GM23338 (cell line): ENCODE data around the gene GPATCH1. TPM values are rescaled to one million over a fixed set of nuclear protein-coding genes. Genes with fewer than 3 reads are reported as not detected.

Source experiments
- ATAC-seq: fragments of 200-7000 bp; cut with Tn5 transposase; 3 replicates; pipeline ENCODE4 v1.9.1; 2020
- DNase-seq: peaks from one replicate; pipeline ENCODE4 v3.0.0-alpha.2; 2015; ENCODE audit warnings: low spot score
- H2AFZ ChIP-seq: fragments of 200-600 bp; sonication (generic); 2 replicates; pipeline ENCODE4 v1.8.0; 2016; ENCODE audit warnings: antibody characterized with exemption, mild to moderate bottlenecking, moderate library complexity
- H3F3A ChIP-seq: fragments of 200-600 bp; sonication (generic); replicated peaks from 2 replicates; pipeline ENCODE4 v1.8.0; 2017; ENCODE audit warnings: antibody characterized with exemption, mixed run types, low read depth
- H3K27ac ChIP-seq: fragments of 200-600 bp; sonication (generic); 2 replicates; pipeline ENCODE4 v1.6.1; 2016; ENCODE audit warnings: low read depth
- H3K27me3 ChIP-seq: fragments of 200-600 bp; sonication (generic); 2 replicates; pipeline ENCODE4 v1.8.0; 2016; ENCODE audit warnings: mild to moderate bottlenecking, mixed run types, moderate library complexity; ENCODE audit not compliant: insufficient read depth
- H3K36me3 ChIP-seq: fragments of 200-600 bp; sonication (generic); 2 replicates; pipeline ENCODE4 v1.8.0; 2016; ENCODE audit warnings: mild to moderate bottlenecking; ENCODE audit not compliant: insufficient read depth
- H3K4me1 ChIP-seq: fragments of 200-600 bp; sonication (generic); 2 replicates; pipeline ENCODE4 v1.8.0; 2016; ENCODE audit warnings: mild to moderate bottlenecking, moderate library complexity; ENCODE audit not compliant: insufficient read depth
- H3K4me2 ChIP-seq: fragments of 200-600 bp; sonication (generic); 2 replicates; pipeline ENCODE4 v1.7.1; 2017; ENCODE audit warnings: mixed run types
- H3K4me3 ChIP-seq: fragments of 200-600 bp; sonication (generic); 2 replicates; pipeline ENCODE4 v1.6.1; 2016; ENCODE audit warnings: mixed run types
- H3K79me2 ChIP-seq: fragments of 200-600 bp; sonication (generic); replicated peaks from 2 replicates; pipeline ENCODE4 v1.8.0; 2017; ENCODE audit warnings: mild to moderate bottlenecking; ENCODE audit not compliant: insufficient read depth
- H3K9me2 ChIP-seq: fragments of 200-600 bp; sonication (generic); 2 replicates; pipeline ENCODE4 v1.8.0; 2017; ENCODE audit not compliant: insufficient read depth
- H4K20me1 ChIP-seq: fragments of 200-600 bp; sonication (generic); replicated peaks from 2 replicates; pipeline ENCODE4 v1.8.0; 2017; ENCODE audit warnings: mild to moderate bottlenecking; ENCODE audit not compliant: insufficient read depth
- H3K27ac Mint-ChIP-seq: 2 replicates; pipeline ENCODE4 v1.8.0; 2020; ENCODE audit warnings: inconsistent platforms, mild to moderate bottlenecking, moderate library complexity, mixed read lengths
- H3K27me3 Mint-ChIP-seq: 3 replicates; pipeline ENCODE4 v1.8.0; 2022; ENCODE audit warnings: low read depth, mild to moderate bottlenecking, moderate library complexity, mixed read lengths, inconsistent platforms; ENCODE audit not compliant: insufficient read depth, poor library complexity
- H3K36me3 Mint-ChIP-seq: 3 replicates; pipeline ENCODE4 v1.8.0; 2021; ENCODE audit warnings: low read depth, mild to moderate bottlenecking, inconsistent platforms, moderate library complexity, mixed read lengths
- H3K4me1 Mint-ChIP-seq: 3 replicates; pipeline ENCODE4 v1.8.0; 2020; ENCODE audit warnings: mild to moderate bottlenecking, inconsistent platforms, mixed read lengths
- H3K4me3 Mint-ChIP-seq: 3 replicates; pipeline ENCODE4 v1.8.0; 2021; ENCODE audit warnings: moderate library complexity, mild to moderate bottlenecking, inconsistent platforms, mixed read lengths
- H3K9me3 Mint-ChIP-seq: 3 replicates; pipeline ENCODE4 v1.8.0; 2020; ENCODE audit warnings: moderate library complexity, mild to moderate bottlenecking, inconsistent platforms, mixed read lengths
- CREB1 ChIP-seq: fragments of 250-450 bp; sonication (Bioruptor Pico); IDR thresholded peaks from 2 replicates; pipeline ENCODE4 v1.5.0; 2020; ENCODE audit warnings: low read depth, mild to moderate bottlenecking, moderate library complexity
- EZH2phosphoT487 ChIP-seq: fragments of 200-600 bp; sonication (generic); IDR thresholded peaks from one replicate; pipeline ENCODE4 v1.8.1; 2018; ENCODE audit warnings: antibody characterized with exemption; ENCODE audit not compliant: unreplicated experiment
- JUNB ChIP-seq: IDR thresholded peaks from one replicate; pipeline ENCODE4 v1.6.1; 2016; ENCODE audit warnings: antibody characterized with exemption; ENCODE audit not compliant: unreplicated experiment
- NANOG ChIP-seq: IDR thresholded peaks from 2 replicates; pipeline ENCODE4 v1.6.1; 2016; ENCODE audit warnings: antibody characterized with exemption, borderline replicate concordance
- POLR2AphosphoS5 ChIP-seq: IDR thresholded peaks from 2 replicates; pipeline ENCODE4 v1.6.1; 2016; ENCODE audit warnings: antibody characterized with exemption, low read depth
- STAT1 ChIP-seq: IDR thresholded peaks from one replicate; pipeline ENCODE4 v1.6.1; 2016; ENCODE audit warnings: antibody characterized with exemption; ENCODE audit not compliant: unreplicated experiment
- ZNF114 ChIP-seq: fragments of 250-450 bp; sonication (Bioruptor Pico); IDR thresholded peaks from 2 replicates; pipeline ENCODE4 v1.5.0; 2020; ENCODE audit warnings: mild to moderate bottlenecking, moderate library complexity
- ZNF331 ChIP-seq: fragments of 250-450 bp; sonication (Bioruptor Pico); IDR thresholded peaks from 2 replicates; pipeline ENCODE4 v1.5.0; 2020; ENCODE audit warnings: low read depth, mild to moderate bottlenecking, moderate library complexity
- polyA plus RNA-seq: library from polyadenylated mRNA; unstranded; fragments of >200 nt; fragmentation: Nextera tagmentation; extraction: Ambion mirVana; gene quantifications from 2 replicates; pipeline ENCODE4 v1.2.1, GENCODE V29; 2016
- total RNA-seq: library from RNA; depleted of rRNA; stranded (reverse); fragments of >200 nt; shearing (Covaris generic); gene quantifications from 2 replicates; pipeline ENCODE4 v1.2.3, GENCODE V29; 2014
- TF ChIP-seq, protein P1 (sequence below): IDR thresholded peaks from one replicate; pipeline ENCODE4 v1.6.1; 2018; ENCODE audit warnings: antibody characterized with exemption; ENCODE audit not compliant: unreplicated experiment
- TF ChIP-seq, protein P2 (sequence below), 2 experiments: fragments of 200-600 bp in 1 of 2; sonication (generic) in 1 of 2; conservative IDR thresholded peaks; 2 replicates each; pipeline versions ENCODE4 v1.5.1 to v1.6.1; 2016 to 2017; ENCODE audit warnings: antibody characterized with exemption in 2 of 2, low read depth in 2 of 2, mild to moderate bottlenecking in 2 of 2, moderate library complexity in 1 of 2
- TF ChIP-seq, protein P3 (sequence below): IDR thresholded peaks from 2 replicates; pipeline ENCODE4 v1.6.1; 2016; ENCODE audit warnings: antibody characterized with exemption

GPATCH1 gene
- total and polyA plus RNA-seq, 2 experiments from 2014 or later: 12.0 to 13.6 TPM

DNA sequence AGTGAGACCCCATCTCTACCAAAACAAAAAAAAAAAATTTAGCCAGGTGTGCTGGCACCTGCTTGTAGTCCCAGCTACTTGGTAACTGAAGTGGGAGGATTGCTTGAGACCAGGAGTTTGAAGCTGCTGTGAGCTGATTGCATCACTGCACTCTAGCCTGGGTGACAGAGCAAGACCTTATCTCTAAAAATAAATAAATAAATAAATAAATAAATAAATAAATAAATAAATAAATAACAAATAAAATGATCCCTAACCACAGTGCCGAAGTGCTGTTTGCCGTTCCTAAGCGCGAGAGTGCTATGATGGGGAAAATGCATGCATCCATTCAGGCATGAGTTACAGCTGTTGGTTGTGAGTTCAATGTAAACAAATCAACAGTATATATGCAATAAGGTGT, 78.2 kb downstream of the GPATCH1 start (continued):
- no peak for TF ChIP-seq POLR2AphosphoS5

DNA sequence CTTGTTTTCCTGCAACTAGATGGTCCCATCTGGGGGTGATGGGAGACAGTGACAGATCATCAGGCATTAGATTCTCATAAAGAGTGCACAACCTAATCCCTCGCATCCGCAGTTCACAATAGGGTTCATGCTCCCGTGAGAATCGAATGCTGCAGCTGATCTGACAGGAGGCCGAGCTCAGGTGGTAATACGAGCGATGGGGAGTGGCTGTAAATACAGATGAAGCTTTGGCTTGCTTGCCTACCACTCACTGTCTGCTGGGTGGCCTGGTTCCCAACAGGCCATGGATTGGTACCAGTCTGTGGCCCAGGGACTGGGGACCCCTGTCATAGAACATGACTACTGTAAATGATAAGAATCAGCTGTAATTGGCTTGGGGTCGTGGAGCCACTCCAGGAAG, 78.9 kb downstream of the GPATCH1 start:
- ATAC-seq (no peak), DNase-seq (no peak)
- TF ChIP-seq ZNF114: no peak
- no peaks in the 10 kb centered on the region for H3K4me1 ChIP-seq
- Mint-ChIP-seq H3K27ac (no peak overlapping the region), H3K27me3 (peaks cover 3% of the 10 kb centered on the region), H3K9me3 (peaks cover 18% of the 10 kb centered on the region), H3K4me3 (no peak overlapping the region), H3K4me1 (no peaks in the 10 kb centered on the region), H3K36me3 (peaks cover 6% of the 10 kb centered on the region)
- H3K27me3 ChIP-seq: no peaks in the 10 kb centered on the region
- H2AFZ ChIP-seq: no peak overlapping the region
- H3F3A ChIP-seq: no peaks in the 10 kb centered on the region
- no peak overlapping the region for H3K27ac ChIP-seq
- H3K4me3 ChIP-seq: no peak overlapping the region
- no peak overlapping the region for H3K4me2 ChIP-seq
- H3K36me3 ChIP-seq: no peaks in the 10 kb centered on the region
- H3K79me2 ChIP-seq: no peaks in the 10 kb centered on the region
- H4K20me1 ChIP-seq: no peaks in the 10 kb centered on the region
- H3K9me2 ChIP-seq: no peaks in the 10 kb centered on the region

DNA sequence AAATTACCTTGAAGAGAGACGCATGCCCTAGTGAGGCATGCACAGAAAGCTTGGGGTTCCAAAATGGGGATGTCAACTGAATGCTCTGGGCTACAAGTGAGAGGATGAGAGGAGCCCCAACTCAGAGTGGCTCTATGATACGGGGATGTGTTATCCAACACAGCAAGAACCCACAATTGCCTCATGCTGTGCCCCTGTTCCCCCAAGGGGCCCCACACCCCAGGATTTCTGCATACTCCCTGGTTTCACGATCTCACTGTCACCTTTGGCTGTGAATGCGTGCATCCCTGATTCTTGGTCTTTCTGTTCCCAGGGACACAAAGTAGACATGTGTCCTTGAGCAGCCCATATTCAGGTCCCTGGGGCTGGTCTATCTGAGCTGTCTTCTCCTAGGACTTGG, 80.2 kb downstream of the GPATCH1 start:
- DNase-seq: no peak
- no peak overlapping the region for H3K27ac ChIP-seq
- no peaks in the 10 kb centered on the region for H3K9me2 ChIP-seq
- H3K27me3 Mint-ChIP-seq: peaks cover 1% of the 10 kb centered on the region
- H3F3A ChIP-seq: no peaks in the 10 kb centered on the region
- no peaks in the 10 kb centered on the region for H3K36me3 ChIP-seq
- H3K4me3 Mint-ChIP-seq: no peak overlapping the region
- no peaks in the 10 kb centered on the region for H3K4me1 Mint-ChIP-seq
- H3K4me2 ChIP-seq: no peak overlapping the region
- peaks cover 6% of the 10 kb centered on the region for H3K36me3 Mint-ChIP-seq
- no peak overlapping the region for H3K27ac Mint-ChIP-seq
- ATAC-seq: no peak
- H3K4me3 ChIP-seq: no peak overlapping the region
- no peaks in the 10 kb centered on the region for H4K20me1 ChIP-seq
- no peak overlapping the region for H2AFZ ChIP-seq
- no peaks in the 10 kb centered on the region for H3K79me2 ChIP-seq
- H3K27me3 ChIP-seq: no peaks in the 10 kb centered on the region
- H3K9me3 Mint-ChIP-seq: peaks cover 23% of the 10 kb centered on the region
- no peaks in the 10 kb centered on the region for H3K4me1 ChIP-seq
- TF ChIP-seq, protein P1, sequence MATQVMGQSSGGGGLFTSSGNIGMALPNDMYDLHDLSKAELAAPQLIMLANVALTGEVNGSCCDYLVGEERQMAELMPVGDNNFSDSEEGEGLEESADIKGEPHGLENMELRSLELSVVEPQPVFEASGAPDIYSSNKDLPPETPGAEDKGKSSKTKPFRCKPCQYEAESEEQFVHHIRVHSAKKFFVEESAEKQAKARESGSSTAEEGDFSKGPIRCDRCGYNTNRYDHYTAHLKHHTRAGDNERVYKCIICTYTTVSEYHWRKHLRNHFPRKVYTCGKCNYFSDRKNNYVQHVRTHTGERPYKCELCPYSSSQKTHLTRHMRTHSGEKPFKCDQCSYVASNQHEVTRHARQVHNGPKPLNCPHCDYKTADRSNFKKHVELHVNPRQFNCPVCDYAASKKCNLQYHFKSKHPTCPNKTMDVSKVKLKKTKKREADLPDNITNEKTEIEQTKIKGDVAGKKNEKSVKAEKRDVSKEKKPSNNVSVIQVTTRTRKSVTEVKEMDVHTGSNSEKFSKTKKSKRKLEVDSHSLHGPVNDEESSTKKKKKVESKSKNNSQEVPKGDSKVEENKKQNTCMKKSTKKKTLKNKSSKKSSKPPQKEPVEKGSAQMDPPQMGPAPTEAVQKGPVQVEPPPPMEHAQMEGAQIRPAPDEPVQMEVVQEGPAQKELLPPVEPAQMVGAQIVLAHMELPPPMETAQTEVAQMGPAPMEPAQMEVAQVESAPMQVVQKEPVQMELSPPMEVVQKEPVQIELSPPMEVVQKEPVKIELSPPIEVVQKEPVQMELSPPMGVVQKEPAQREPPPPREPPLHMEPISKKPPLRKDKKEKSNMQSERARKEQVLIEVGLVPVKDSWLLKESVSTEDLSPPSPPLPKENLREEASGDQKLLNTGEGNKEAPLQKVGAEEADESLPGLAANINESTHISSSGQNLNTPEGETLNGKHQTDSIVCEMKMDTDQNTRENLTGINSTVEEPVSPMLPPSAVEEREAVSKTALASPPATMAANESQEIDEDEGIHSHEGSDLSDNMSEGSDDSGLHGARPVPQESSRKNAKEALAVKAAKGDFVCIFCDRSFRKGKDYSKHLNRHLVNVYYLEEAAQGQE: no peak
- TF ChIP-seq, protein P2, sequence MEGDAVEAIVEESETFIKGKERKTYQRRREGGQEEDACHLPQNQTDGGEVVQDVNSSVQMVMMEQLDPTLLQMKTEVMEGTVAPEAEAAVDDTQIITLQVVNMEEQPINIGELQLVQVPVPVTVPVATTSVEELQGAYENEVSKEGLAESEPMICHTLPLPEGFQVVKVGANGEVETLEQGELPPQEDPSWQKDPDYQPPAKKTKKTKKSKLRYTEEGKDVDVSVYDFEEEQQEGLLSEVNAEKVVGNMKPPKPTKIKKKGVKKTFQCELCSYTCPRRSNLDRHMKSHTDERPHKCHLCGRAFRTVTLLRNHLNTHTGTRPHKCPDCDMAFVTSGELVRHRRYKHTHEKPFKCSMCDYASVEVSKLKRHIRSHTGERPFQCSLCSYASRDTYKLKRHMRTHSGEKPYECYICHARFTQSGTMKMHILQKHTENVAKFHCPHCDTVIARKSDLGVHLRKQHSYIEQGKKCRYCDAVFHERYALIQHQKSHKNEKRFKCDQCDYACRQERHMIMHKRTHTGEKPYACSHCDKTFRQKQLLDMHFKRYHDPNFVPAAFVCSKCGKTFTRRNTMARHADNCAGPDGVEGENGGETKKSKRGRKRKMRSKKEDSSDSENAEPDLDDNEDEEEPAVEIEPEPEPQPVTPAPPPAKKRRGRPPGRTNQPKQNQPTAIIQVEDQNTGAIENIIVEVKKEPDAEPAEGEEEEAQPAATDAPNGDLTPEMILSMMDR (conservative IDR thresholded peaks at IDR 0.05; ENCODE audit: low read depth in 2 of 2): no peak
- TF ChIP-seq NANOG (no peak), ZNF114 (no peak), ZNF331 (no peak), EZH2phosphoT487 (no peak), JUNB (no peak), POLR2AphosphoS5 (no peak), CREB1 (no peak), STAT1 (no peak)
- TF ChIP-seq, protein P3, sequence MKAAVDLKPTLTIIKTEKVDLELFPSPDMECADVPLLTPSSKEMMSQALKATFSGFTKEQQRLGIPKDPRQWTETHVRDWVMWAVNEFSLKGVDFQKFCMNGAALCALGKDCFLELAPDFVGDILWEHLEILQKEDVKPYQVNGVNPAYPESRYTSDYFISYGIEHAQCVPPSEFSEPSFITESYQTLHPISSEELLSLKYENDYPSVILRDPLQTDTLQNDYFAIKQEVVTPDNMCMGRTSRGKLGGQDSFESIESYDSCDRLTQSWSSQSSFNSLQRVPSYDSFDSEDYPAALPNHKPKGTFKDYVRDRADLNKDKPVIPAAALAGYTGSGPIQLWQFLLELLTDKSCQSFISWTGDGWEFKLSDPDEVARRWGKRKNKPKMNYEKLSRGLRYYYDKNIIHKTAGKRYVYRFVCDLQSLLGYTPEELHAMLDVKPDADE: no peak
